CD4-positive, alpha-beta memory T cell (primary cell): ENCODE data around the gene TCF7L2. TPM values are rescaled to one million over a fixed set of nuclear protein-coding genes. Genes with fewer than 3 reads are reported as not detected.

Experiments
- CTCF ChIA-PET: fragments of 350-600 bp; sonication (Branson Sonifier 250); formaldehyde crosslinking; loops from one replicate; lab custom pipeline; 2021; ENCODE audit warnings: inconsistent platforms; ENCODE audit not compliant: partially characterized antibody; lab: Charles Lee
- POLR2A ChIA-PET: fragments of 350-600 bp; sonication (Branson Sonifier 250); formaldehyde crosslinking; loops from one replicate; lab custom pipeline; 2021; ENCODE audit not compliant: partially characterized antibody; lab: Charles Lee
- DNase-seq, 5 donors: peaks; one replicate each; pipeline versions ENCODE4 v3.0.0 to v3.0.0-alpha.2; 2020 to 2022; ENCODE audit warnings: mixed read lengths in 1 of 5
- H3K27ac ChIP-seq: one replicate; pipeline ENCODE4 v1.7.0; 2013; ENCODE audit warnings: low read depth, low read length
- H3K27me3 ChIP-seq: 2 replicates; pipeline ENCODE4 v1.7.0; 2013; ENCODE audit warnings: mild to moderate bottlenecking, low read length, moderate library complexity; ENCODE audit not compliant: insufficient read depth
- H3K36me3 ChIP-seq: 2 replicates; pipeline ENCODE4 v1.7.0; 2013; ENCODE audit warnings: mild to moderate bottlenecking, low read length, moderate library complexity; ENCODE audit not compliant: insufficient read depth
- H3K4me1 ChIP-seq: 2 replicates; pipeline ENCODE4 v1.7.0; 2013; ENCODE audit warnings: mild to moderate bottlenecking, low read length, moderate library complexity; ENCODE audit not compliant: insufficient read depth
- H3K4me3 ChIP-seq, 2 donors: one replicate each; pipeline ENCODE4 v1.7.0; 2013; ENCODE audit warnings: low read length in 2 of 2, mild to moderate bottlenecking in 1 of 2
- H3K9me3 ChIP-seq, 2 donors: one replicate each; pipeline ENCODE4 v1.7.0; 2013; ENCODE audit warnings: low read length in 2 of 2, control low read depth in 1 of 2; ENCODE audit not compliant: control insufficient read depth in 1 of 2
- H3K27ac Mint-ChIP-seq, 7 donors: one replicate each; pipeline ENCODE4 v1.8.0; 2020 to 2021; ENCODE audit warnings: mixed read lengths in 7 of 7, mild to moderate bottlenecking in 6 of 7, inconsistent platforms in 3 of 7, moderate library complexity in 3 of 7
- H3K27me3 Mint-ChIP-seq, 2 donors: one replicate each; pipeline ENCODE4 v1.8.0; 2020 to 2021; ENCODE audit warnings: mixed read lengths in 2 of 2
- H3K36me3 Mint-ChIP-seq, 2 donors: one replicate each; pipeline ENCODE4 v1.8.0; 2020 to 2021; ENCODE audit warnings: mixed read lengths in 2 of 2, inconsistent platforms in 1 of 2, mild to moderate bottlenecking in 1 of 2
- H3K4me1 Mint-ChIP-seq, 4 donors: one replicate each; pipeline ENCODE4 v1.8.0; 2020 to 2021; ENCODE audit warnings: mixed read lengths in 4 of 4, mild to moderate bottlenecking in 1 of 4
- H3K4me3 Mint-ChIP-seq, 8 donors: one replicate each; pipeline ENCODE4 v1.8.0; 2020 to 2021; ENCODE audit warnings: mixed read lengths in 8 of 8, mild to moderate bottlenecking in 7 of 8, moderate library complexity in 6 of 8, inconsistent platforms in 3 of 8
- H3K9me3 Mint-ChIP-seq, 8 donors: one replicate each; pipeline ENCODE4 v1.8.0; 2020 to 2021; ENCODE audit warnings: mixed read lengths in 8 of 8, mild to moderate bottlenecking in 5 of 8, inconsistent platforms in 3 of 8, moderate library complexity in 1 of 8
- intact Hi-C: fragments of 100-400 bp; cut with micrococcal nuclease; formaldehyde crosslinking; loops from one replicate; pipeline ENCODE4 v1.15.1; 2023
- polyA plus RNA-seq, 2 donors: library from polyadenylated mRNA; unstranded; fragments of 300-500 nt; fragmentation: Illumina TruSeq; gene quantifications; one replicate each; pipeline ENCODE4 v1.2.3, GENCODE V29; 2021
- total RNA-seq, 2 experiments: library from RNA; stranded (reverse); gene quantifications; one replicate each; pipeline ENCODE4 v1.2.3, GENCODE V29; 2021

TCF7L2 gene
- total and polyA plus RNA-seq, 4 experiments from 2014 or later, result 0.16 to 3.2 (median 1.8) TPM

DNA sequence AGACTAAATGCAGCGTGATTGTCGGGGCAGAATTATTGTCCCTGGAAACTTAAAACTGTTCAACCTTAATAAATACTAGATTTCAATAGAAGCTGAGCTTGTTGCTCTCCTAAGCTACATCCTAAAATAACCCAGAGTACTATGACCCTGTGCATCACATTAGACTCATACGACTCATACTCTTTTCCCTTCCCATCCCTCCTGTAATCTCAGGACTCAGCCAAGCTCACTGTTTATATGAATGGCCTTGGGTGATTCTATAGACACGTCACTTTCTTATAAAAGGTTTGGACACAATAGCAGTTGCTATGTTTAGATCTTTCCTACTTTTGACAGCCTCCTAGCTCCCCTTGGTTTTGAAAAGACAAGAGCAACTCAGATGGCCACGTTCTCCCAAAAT lies 17.2 kb downstream of the TCF7L2 start:
- no peak for DNase-seq
- H3K27me3 Mint-ChIP-seq, result peaks cover 0 to 2% of the 10 kb centered on the region in 2 donors
- no peaks in the 10 kb centered on the region for H3K36me3 Mint-ChIP-seq
- no peak overlapping the region for H3K27ac Mint-ChIP-seq
- Histone ChIP-seq H3K27ac (no peak overlapping the region), H3K36me3 (no peaks in the 10 kb centered on the region), H3K9me3 (no peaks in the 10 kb centered on the region), H3K4me3 (no peak overlapping the region), H3K27me3 (no peaks in the 10 kb centered on the region), H3K4me1 (no peaks in the 10 kb centered on the region)
- H3K4me1 Mint-ChIP-seq, result no peaks in the 10 kb centered on the region
- POLR2A ChIA-PET, result no interaction called here
- CTCF ChIA-PET, result no interaction called here
- intact Hi-C loops, result no loop called here
- H3K9me3 Mint-ChIP-seq, result no peaks in the 10 kb centered on the region
- H3K4me3 Mint-ChIP-seq, result no peak overlapping the region

DNA sequence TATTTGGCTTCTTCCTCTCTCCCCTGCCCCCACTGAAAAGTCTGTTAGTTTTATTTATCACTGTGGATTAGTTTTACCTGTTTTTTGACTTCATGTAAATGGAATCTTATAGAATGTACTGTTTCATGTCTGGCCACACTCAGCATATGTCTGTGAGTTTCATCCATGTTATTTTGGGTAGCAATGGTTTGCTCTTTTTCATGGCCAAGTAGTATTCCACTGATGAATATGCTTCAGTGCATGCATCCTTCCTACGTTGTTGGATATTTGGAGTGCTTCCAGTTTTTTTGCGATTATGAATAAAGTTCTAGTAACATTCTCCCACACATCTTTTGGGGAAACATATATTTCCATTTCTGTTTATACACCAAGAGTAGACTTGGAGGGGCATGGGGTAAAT lies 19.1 kb downstream of the TCF7L2 start:
- peaks cover 0 to under 1% of the 10 kb centered on the region in 2 donors for H3K27me3 Mint-ChIP-seq
- ChIA-PET CTCF (no interaction called here), POLR2A (no interaction called here)
- H3K9me3 ChIP-seq, result no peaks in the 10 kb centered on the region
- H3K27ac Mint-ChIP-seq, result no peak overlapping the region
- H3K9me3 Mint-ChIP-seq, result no peaks in the 10 kb centered on the region
- no peak overlapping the region for H3K4me3 Mint-ChIP-seq
- intact Hi-C loops, result no loop called here
- no peaks in the 10 kb centered on the region for H3K36me3 ChIP-seq
- H3K4me1 ChIP-seq, result no peaks in the 10 kb centered on the region
- no peak for DNase-seq
- no peaks in the 10 kb centered on the region for H3K27me3 ChIP-seq
- H3K4me3 ChIP-seq, result no peak overlapping the region
- H3K4me1 Mint-ChIP-seq, result no peaks in the 10 kb centered on the region
- peaks cover 0 to 3% of the 10 kb centered on the region in 2 donors for H3K36me3 Mint-ChIP-seq
- H3K27ac ChIP-seq, result no peak overlapping the region

DNA sequence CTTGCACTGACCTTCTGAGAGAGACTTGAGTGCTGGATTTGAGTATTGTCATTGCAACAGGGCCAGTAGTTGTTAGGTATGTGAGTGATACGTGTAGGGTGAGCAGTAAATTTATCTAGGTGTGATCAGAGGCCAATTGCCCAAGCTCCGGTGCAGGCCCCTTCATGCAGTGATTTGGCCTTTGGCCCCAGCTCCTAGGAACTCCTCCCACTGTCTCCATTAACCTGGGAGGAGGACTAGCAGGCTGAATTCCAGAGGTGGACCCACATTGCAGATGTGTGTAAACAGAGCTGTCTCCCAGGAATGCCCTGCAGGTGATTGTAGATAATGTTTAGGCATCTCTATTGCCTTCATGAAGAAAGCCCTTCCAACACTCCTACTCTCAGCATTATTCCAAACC lies 19.5 kb downstream of the TCF7L2 start:
- no peaks in the 10 kb centered on the region for H3K36me3 ChIP-seq
- no peaks in the 10 kb centered on the region for H3K4me1 Mint-ChIP-seq
- no peak overlapping the region for H3K4me3 ChIP-seq
- no peak overlapping the region for H3K4me3 Mint-ChIP-seq
- intact Hi-C loops, result no loop called here
- no peaks in the 10 kb centered on the region for H3K4me1 ChIP-seq
- ChIA-PET CTCF (no interaction called here), POLR2A (interaction anchor here (0.6 kb wide), 1 partner anchor 11 kb away, joined by 4 read pairs; no protein-coding TSS in a partner anchor)
- no peaks in the 10 kb centered on the region for H3K27me3 Mint-ChIP-seq
- H3K36me3 Mint-ChIP-seq, result peaks cover 0 to 3% of the 10 kb centered on the region in 2 donors
- no peak overlapping the region for H3K27ac Mint-ChIP-seq
- H3K9me3 Mint-ChIP-seq, result no peaks in the 10 kb centered on the region
- H3K9me3 ChIP-seq, result no peaks in the 10 kb centered on the region
- DNase-seq, result no peak
- H3K27ac ChIP-seq, result no peak overlapping the region
- H3K27me3 ChIP-seq, result no peaks in the 10 kb centered on the region

- H3K27ac Mint-ChIP-seq, result peak overlapping the region in 1 of 7 donors; percentile 13
- Histone ChIP-seq H3K27me3 (no peaks in the 10 kb centered on the region), H3K36me3 (no peaks in the 10 kb centered on the region), H3K27ac (no peak overlapping the region), H3K4me3 (no peak overlapping the region), H3K4me1 (no peaks in the 10 kb centered on the region), H3K9me3 (no peaks in the 10 kb centered on the region)
- ChIA-PET CTCF (no interaction called here), POLR2A (interaction anchor here (0.6 kb wide), 1 partner anchor 11 kb away, joined by 4 read pairs; no protein-coding TSS in a partner anchor)
- H3K9me3 Mint-ChIP-seq, result no peaks in the 10 kb centered on the region
- H3K27me3 Mint-ChIP-seq, result peaks cover 0 to under 1% of the 10 kb centered on the region in 2 donors
- no peak overlapping the region for H3K4me3 Mint-ChIP-seq
- intact Hi-C loops, result no loop called here
- peaks cover 0 to 4% of the 10 kb centered on the region in 2 donors for H3K36me3 Mint-ChIP-seq
- DNase-seq, result no peak
- no peaks in the 10 kb centered on the region for H3K4me1 Mint-ChIP-seq
These were observed 20.0 kb downstream of the TCF7L2 start for GRCh38 chr10:112970021-112970420.

GRCh38 chr10:112972606-112973005 lies 22.6 kb downstream of the TCF7L2 start:
- POLR2A ChIA-PET, result no interaction called here
- CTCF ChIA-PET, result no interaction called here
- H3K9me3 Mint-ChIP-seq, result no peaks in the 10 kb centered on the region
- H3K4me1 Mint-ChIP-seq, result no peaks in the 10 kb centered on the region
- Histone ChIP-seq H3K4me1 (no peaks in the 10 kb centered on the region), H3K27me3 (no peaks in the 10 kb centered on the region), H3K36me3 (no peaks in the 10 kb centered on the region), H3K4me3 (no peak overlapping the region), H3K9me3 (no peaks in the 10 kb centered on the region), H3K27ac (no peak overlapping the region)
- DNase-seq, result no peak
- intact Hi-C loops, result no loop called here
- no peak overlapping the region for H3K4me3 Mint-ChIP-seq
- no peak overlapping the region for H3K27ac Mint-ChIP-seq
- peaks cover 4 to 5% of the 10 kb centered on the region in 2 donors for H3K27me3 Mint-ChIP-seq
- H3K36me3 Mint-ChIP-seq, result peaks cover 0 to 6% of the 10 kb centered on the region in 2 donors

- intact Hi-C loops, result no loop called here
- no peak overlapping the region for H3K27ac Mint-ChIP-seq
- ChIA-PET POLR2A (no interaction called here), CTCF (no interaction called here)
- Histone ChIP-seq H3K27me3 (no peaks in the 10 kb centered on the region), H3K9me3 (no peaks in the 10 kb centered on the region), H3K27ac (no peak overlapping the region), H3K4me1 (no peaks in the 10 kb centered on the region), H3K36me3 (no peaks in the 10 kb centered on the region), H3K4me3 (no peak overlapping the region)
- no peak for DNase-seq
- peaks cover 4 to 6% of the 10 kb centered on the region in 2 donors for H3K27me3 Mint-ChIP-seq
- peaks cover 0 to 6% of the 10 kb centered on the region in 2 donors for H3K36me3 Mint-ChIP-seq
- no peaks in the 10 kb centered on the region for H3K9me3 Mint-ChIP-seq
- no peak overlapping the region for H3K4me3 Mint-ChIP-seq
- H3K4me1 Mint-ChIP-seq, result no peaks in the 10 kb centered on the region
These were observed 23.0 kb downstream of the TCF7L2 start for GRCh38 chr10:112973046-112973445.

- Histone ChIP-seq H3K9me3 (no peaks in the 10 kb centered on the region), H3K4me3 (no peak overlapping the region), H3K4me1 (no peaks in the 10 kb centered on the region), H3K27ac (no peak overlapping the region), H3K27me3 (no peaks in the 10 kb centered on the region), H3K36me3 (no peaks in the 10 kb centered on the region)
- POLR2A ChIA-PET, result no interaction called here
- CTCF ChIA-PET, result no interaction called here
- Mint-ChIP-seq H3K9me3 (no peaks in the 10 kb centered on the region), H3K36me3 (peaks cover 0 to 6% of the 10 kb centered on the region in 2 donors), H3K4me1 (no peaks in the 10 kb centered on the region), H3K4me3 (no peak overlapping the region), H3K27ac (no peak overlapping the region), H3K27me3 (peaks cover 4 to 7% of the 10 kb centered on the region in 2 donors)
- DNase-seq, result no peak
- intact Hi-C loops, result no loop called here
These were observed 23.8 kb downstream of the TCF7L2 start for GRCh38 chr10:112973805-112974204.
